NB4 (cell line): ENCODE measurements around the gene KANSL3.
A peak's percentile ranks its signal among the peaks of the same experiment; 100 is the strongest.
"Not testable (repeated sequence)": the region's sequence is repeated elsewhere in the genome, so short reads cannot be mapped to it uniquely, and the experiment has no call there.

ENCODE experiments used
- DNase-seq: peaks from one replicate; pipeline ENCODE4 v3.0.0; 2010; ENCODE audit warnings: low read depth
- H3K4me3 ChIP-seq: one replicate; pipeline ENCODE4 v1.5.1; 2011; ENCODE audit warnings: mild to moderate bottlenecking, low read depth, low read length, moderate library complexity
- CTCF ChIP-seq: IDR thresholded peaks from one replicate; pipeline ENCODE4 v1.5.1; 2012; ENCODE audit warnings: low read depth, low read length
- MAX ChIP-seq: IDR thresholded peaks from 2 replicates; pipeline ENCODE4 v1.6.1; 2011; ENCODE audit warnings: low read depth, low read length
- MYC ChIP-seq: IDR thresholded peaks from 2 replicates; pipeline ENCODE4 v1.6.1; 2011; ENCODE audit warnings: low read depth, low read length
- POLR2A ChIP-seq: IDR thresholded peaks from 2 replicates; pipeline ENCODE4 v1.6.1; 2011; ENCODE audit warnings: mild to moderate bottlenecking; ENCODE audit not compliant: insufficient read length; ENCODE audit errors: extremely low read depth

The KANSL3 gene

GRCh38 chr2:96564563-96564962, 73.5 kb downstream of the KANSL3 start:
- DNase-seq = no peak
- TF ChIP-seq MYC (no peak), CTCF (no peak), POLR2A (no peak), MAX (no peak)
- H3K4me3 ChIP-seq = no peak overlapping the region

- no peak overlapping the region for H3K4me3 ChIP-seq
- DNase-seq = no peak
- TF ChIP-seq CTCF = no peak
- no peak for TF ChIP-seq POLR2A
- TF ChIP-seq MYC = no peak
- no peak for TF ChIP-seq MAX
Observed at GRCh38 chr2:96564026-96564425, 74.1 kb downstream of the KANSL3 start.

- no peak for DNase-seq
- TF ChIP-seq POLR2A (no peak), MAX (no peak), MYC (no peak), CTCF (no peak)
- no peak overlapping the region for H3K4me3 ChIP-seq
Observed at GRCh38 chr2:96558485-96558884, 79.6 kb downstream of the KANSL3 start.

- TF ChIP-seq POLR2A = no peak
- no peak overlapping the region for H3K4me3 ChIP-seq
- no peak for DNase-seq
Observed at GRCh38 chr2:96558061-96558460, 80.1 kb downstream of the KANSL3 start.

- H3K4me3 ChIP-seq, DNase-seq: not testable (repeated sequence)
Observed at GRCh38 chr2:96557421-96557820, 80.7 kb downstream of the KANSL3 start.

GRCh38 chr2:96556441-96557330, 81.4 kb downstream of the KANSL3 start:
- TF ChIP-seq MYC = no peak
- no peak for TF ChIP-seq MAX
- TF ChIP-seq CTCF = no peak
- TF ChIP-seq POLR2A = no peak
- no peak overlapping the region for H3K4me3 ChIP-seq
- peak; percentile 60 for DNase-seq

GRCh38 chr2:96555146-96555610, 82.9 kb downstream of the KANSL3 start:
- TF ChIP-seq POLR2A (no peak), MYC (no peak), MAX (no peak), CTCF (no peak)
- DNase-seq = no peak
- no peak overlapping the region for H3K4me3 ChIP-seq
